K562 (cell line): ENCODE results near the gene FAM177B. TPM values are rescaled to one million over a fixed set of nuclear protein-coding genes. Genes with fewer than 3 reads are reported as not detected.

Experiments used
- ATAC-seq: fragments of 200-7000 bp; cut with Tn5 transposase; 3 replicates; pipeline ENCODE4 v1.9.1; 2020; ENCODE audit warnings: moderate library complexity
- BruUV-seq: library from RNA; stranded (reverse); fragments of 400-500 nt; replicated peaks from 2 replicates; lab custom pipeline; 2021; lab: Mats Ljungman, UMichigan
- CTCF ChIA-PET: fragments of 300-600 bp; formaldehyde crosslinking; extraction: SDS; loops from one replicate; lab custom pipeline; 2021; ENCODE audit warnings: low intra/inter-chr PET ratio; lab: Yijun Ruan, JAX
- POLR2A ChIA-PET: fragments of 300-600, 350-650 bp; sonication (Branson Sonifier 250); formaldehyde crosslinking; extraction: SDS; loops from one replicate; lab custom pipeline; 2021; ENCODE audit warnings: antibody characterized with exemption, inconsistent platforms; lab: Yijun Ruan, JAX
- DNase-seq, 4 experiments: peaks; one replicate each; pipeline versions ENCODE4 v3.0.0 to v3.0.0-alpha.2; 2011 to 2018; ENCODE audit warnings: low spot score in 3 of 4, mixed read lengths in 3 of 4; ENCODE audit errors: extremely low read depth in 1 of 4
- FAIRE-seq: peaks from 2 replicates; lab custom pipeline; 2011; peaks lifted over from hg19 to GRCh38; lab: Jason Lieb, UNC
- H2AFZ ChIP-seq: 2 replicates; pipeline ENCODE4 v1.6.0; 2011; ENCODE audit warnings: low read depth, low read length, control low read depth, inconsistent platforms
- H3K27ac ChIP-seq: fragments of 200-600 bp; 3 replicates; pipeline ENCODE4 v1.8.0; 2011; ENCODE audit warnings: low read depth, mild to moderate bottlenecking, control low read depth, inconsistent platforms, low read length, moderate library complexity, mixed read lengths; ENCODE audit errors: extremely low read depth
- H3K27me3 ChIP-seq, 2 experiments: fragments of 300-600 bp in 1 of 2; 2 replicates in 1 of 2; 3 replicates in 1 of 2; pipeline versions ENCODE4 v1.6.0 to v1.8.0; 2011; ENCODE audit warnings: inconsistent platforms in 2 of 2, low read length in 2 of 2, mild to moderate bottlenecking in 1 of 2, mixed read lengths in 1 of 2, moderate library complexity in 1 of 2; ENCODE audit not compliant: control insufficient read depth in 2 of 2, insufficient read depth in 2 of 2
- H3K36me3 ChIP-seq: fragments of 300-600 bp; 3 replicates; pipeline ENCODE4 v1.8.0; 2011; ENCODE audit warnings: mild to moderate bottlenecking, low read length, inconsistent platforms; ENCODE audit not compliant: control insufficient read depth, insufficient read depth
- H3K4me1 ChIP-seq, 2 experiments: fragments of 200-600 bp in 1 of 2; replicated peaks in 1 of 2; 2 replicates in 1 of 2; 3 replicates in 1 of 2; pipeline versions ENCODE4 v1.5.1 to v1.8.0; 2011; ENCODE audit warnings: inconsistent platforms in 2 of 2, low read length in 2 of 2, mild to moderate bottlenecking in 1 of 2, mixed read lengths in 1 of 2, moderate library complexity in 1 of 2; ENCODE audit not compliant: control insufficient read depth in 2 of 2, insufficient read depth in 2 of 2
- H3K4me2 ChIP-seq: 2 replicates; pipeline ENCODE4 v1.6.1; 2011; ENCODE audit warnings: low read length, control low read depth, inconsistent platforms, mixed read lengths; ENCODE audit not compliant: insufficient read depth
- H3K4me3 ChIP-seq: fragments of 200-600 bp; sonication (generic), shearing (Covaris generic); 2 replicates; pipeline ENCODE4 v1.5.1; 2016; ENCODE audit warnings: control low read depth, inconsistent platforms
- H3K79me2 ChIP-seq: fragments of 200-600 bp; 3 replicates; pipeline ENCODE4 v1.8.0; 2011; ENCODE audit warnings: low read length, inconsistent platforms; ENCODE audit not compliant: control insufficient read depth, insufficient read depth
- H3K9ac ChIP-seq, 2 experiments: 2 replicates each; pipeline versions ENCODE4 v1.6.0 to v1.6.1; 2011; ENCODE audit warnings: low read depth in 2 of 2, low read length in 2 of 2, control low read depth in 1 of 2, inconsistent platforms in 1 of 2, mild to moderate bottlenecking in 1 of 2, mixed read lengths in 1 of 2; ENCODE audit not compliant: insufficient read depth in 1 of 2
- H3K9me1 ChIP-seq: one replicate; pipeline ENCODE4 v1.6.0; 2011; ENCODE audit warnings: inconsistent platforms, mild to moderate bottlenecking, low read length, moderate library complexity; ENCODE audit not compliant: control insufficient read depth, insufficient read depth
- H3K9me3 ChIP-seq: replicated peaks from 2 replicates; pipeline ENCODE4 v1.5.1; 2011; ENCODE audit warnings: low read depth, low read length, inconsistent platforms; ENCODE audit not compliant: control insufficient read depth, insufficient read depth
- H4K20me1 ChIP-seq: replicated peaks from 2 replicates; pipeline ENCODE4 v1.6.1; 2011; ENCODE audit warnings: low read length, inconsistent platforms, mixed read lengths; ENCODE audit not compliant: control insufficient read depth, insufficient read depth
- ARNT ChIP-seq, 2 experiments: fragments of 450-650 bp; IDR thresholded peaks; 2 replicates each; pipeline ENCODE4 v1.6.1; 2016; ENCODE audit warnings: mild to moderate bottlenecking in 1 of 2
- BDP1 ChIP-seq: IDR thresholded peaks from 3 replicates; pipeline ENCODE4 v1.6.1; 2011; ENCODE audit not compliant: insufficient read length, insufficient read depth
- ETV5 ChIP-seq: sonication (generic); formaldehyde crosslinking; IDR thresholded peaks from 2 replicates; pipeline ENCODE4 v1.4.0; 2020; ENCODE audit warnings: low read depth, mild to moderate bottlenecking, missing genetic modification reagents
- FOXJ2 ChIP-seq: fragments of 200-800 bp; sonication (Bioruptor generic); IDR thresholded peaks from 2 replicates; pipeline ENCODE4 v1.6.1; 2016; ENCODE audit warnings: missing genetic modification characterization, missing compliant biosample characterization
- MTA2 ChIP-seq: fragments of 450-650 bp; IDR thresholded peaks from 2 replicates; pipeline ENCODE4 v1.6.1; 2016; ENCODE audit warnings: low read depth
- NR4A1 ChIP-seq, 2 experiments: fragments of 250-450 bp in 1 of 2; fragments of 450-650 bp in 1 of 2; sonication (Bioruptor Pico) in 1 of 2; IDR thresholded peaks; 2 replicates each; pipeline versions ENCODE4 v1.4.0 to v1.6.1; 2016 to 2020; ENCODE audit warnings: mild to moderate bottlenecking in 2 of 2, missing compliant biosample characterization in 1 of 2, missing genetic modification characterization in 1 of 2, moderate library complexity in 1 of 2
- RBM17 ChIP-seq: fragments of 200-400 bp; formaldehyde crosslinking; IDR thresholded peaks from 2 replicates; pipeline ENCODE4 v1.6.1; 2017; ENCODE audit warnings: low read depth, mild to moderate bottlenecking, low read length, borderline replicate concordance
- TAF15 ChIP-seq: fragments of 200-400 bp; formaldehyde crosslinking; IDR thresholded peaks from 2 replicates; pipeline ENCODE4 v1.6.1; 2017; ENCODE audit warnings: mild to moderate bottlenecking, low read depth, low read length, moderate library complexity
- WHSC1 ChIP-seq: IDR thresholded peaks from one replicate; pipeline ENCODE4 v1.6.1; 2012; ENCODE audit warnings: low read length, control low read depth, inconsistent platforms
- ZBTB8A ChIP-seq: fragments of 450-650 bp; IDR thresholded peaks from 2 replicates; pipeline ENCODE4 v1.6.1; 2018; ENCODE audit warnings: mild to moderate bottlenecking, moderate library complexity; ENCODE audit not compliant: partially characterized antibody
- ZNF12 ChIP-seq: sonication (generic); formaldehyde crosslinking; IDR thresholded peaks from 2 replicates; pipeline ENCODE4 v1.4.0; 2020; ENCODE audit warnings: mild to moderate bottlenecking, missing genetic modification reagents
- ZNF146 ChIP-seq: IDR thresholded peaks from one replicate; pipeline ENCODE4 v1.6.1; 2018; ENCODE audit warnings: missing compliant biosample characterization; ENCODE audit not compliant: unreplicated experiment
- ZNF184 ChIP-seq: sonication (generic); formaldehyde crosslinking; IDR thresholded peaks from 2 replicates; pipeline ENCODE4 v1.5.0; 2020; ENCODE audit warnings: missing genetic modification reagents
- ZNF23 ChIP-seq: fragments of 250-450 bp; sonication (Bioruptor Pico); IDR thresholded peaks from 2 replicates; pipeline ENCODE4 v1.4.0; 2020; ENCODE audit warnings: mild to moderate bottlenecking
- WGBS: fragments of 100-300 bp; shearing (Covaris generic); methylation state at CpG from one replicate; pipeline ENCODE4 v1.1.6; 2016; ENCODE audit warnings: low coverage, mixed read lengths; ENCODE audit not compliant: insufficient coverage; ENCODE audit errors: missing lambda C conversion rate; 5-methylcytosine and 5-hydroxymethylcytosine counted together
- in situ Hi-C: fragments of 300-500 bp; cut with MboI; formaldehyde crosslinking; loops from 4 replicates; pipeline ENCODE4 v1.15.0; 2018; ENCODE audit warnings: inconsistent platforms, mixed read lengths
- intact Hi-C: fragments of 100-400 bp; cut with micrococcal nuclease; formaldehyde crosslinking; loops from 2 replicates; pipeline ENCODE4 v1.14.2; 2022
- polyA plus RNA-seq, 8 experiments: library from polyadenylated mRNA; depleted of rRNA in 4 of 8; stranded (reverse) in 5 of 8; unstranded in 3 of 8; fragments of >200 nt; fragmentation: Nextera tagmentation in 2 of 8; fragmentation: Illumina TruSeq in 1 of 8; extraction: Ambion mirVana in 2 of 8; extraction: Trizol in 1 of 8; gene quantifications; 2 replicates each; pipeline versions ENCODE4 v1.2.1 to v1.2.3, GENCODE V29; 2011 to 2014; ENCODE audit warnings: inconsistent platforms in 1 of 8, missing spikeins in 1 of 8
- total RNA-seq, 7 experiments: library from RNA; depleted of rRNA in 6 of 7; stranded (reverse); fragments of >200 nt in 6 of 7; fragmentation: Illumina TruSeq in 2 of 7; extraction: Trizol in 2 of 7; gene quantifications; 2 replicates each; pipeline versions ENCODE4 v1.2.1 to v1.2.3, GENCODE V29; 2011 to 2021; ENCODE audit warnings: low replicate concordance in 1 of 7
- TF ChIP-seq, protein P1 (sequence below): sonication (generic); formaldehyde crosslinking; IDR thresholded peaks from 2 replicates; pipeline ENCODE4 v1.8.0; 2022; ENCODE audit warnings: mild to moderate bottlenecking, missing genetic modification reagents, borderline replicate concordance
- TF ChIP-seq, protein P2 (sequence below): fragments of 200-400 bp; formaldehyde crosslinking; IDR thresholded peaks from 2 replicates; pipeline ENCODE4 v1.6.1; 2017; ENCODE audit warnings: mild to moderate bottlenecking, low read depth, low read length, moderate library complexity

Gene FAM177B
- total and polyA plus RNA-seq, 9 of the 15 experiments (the other 6 are each of a cell fraction or from before 2014, with no cell fraction given): not detected

DNA sequence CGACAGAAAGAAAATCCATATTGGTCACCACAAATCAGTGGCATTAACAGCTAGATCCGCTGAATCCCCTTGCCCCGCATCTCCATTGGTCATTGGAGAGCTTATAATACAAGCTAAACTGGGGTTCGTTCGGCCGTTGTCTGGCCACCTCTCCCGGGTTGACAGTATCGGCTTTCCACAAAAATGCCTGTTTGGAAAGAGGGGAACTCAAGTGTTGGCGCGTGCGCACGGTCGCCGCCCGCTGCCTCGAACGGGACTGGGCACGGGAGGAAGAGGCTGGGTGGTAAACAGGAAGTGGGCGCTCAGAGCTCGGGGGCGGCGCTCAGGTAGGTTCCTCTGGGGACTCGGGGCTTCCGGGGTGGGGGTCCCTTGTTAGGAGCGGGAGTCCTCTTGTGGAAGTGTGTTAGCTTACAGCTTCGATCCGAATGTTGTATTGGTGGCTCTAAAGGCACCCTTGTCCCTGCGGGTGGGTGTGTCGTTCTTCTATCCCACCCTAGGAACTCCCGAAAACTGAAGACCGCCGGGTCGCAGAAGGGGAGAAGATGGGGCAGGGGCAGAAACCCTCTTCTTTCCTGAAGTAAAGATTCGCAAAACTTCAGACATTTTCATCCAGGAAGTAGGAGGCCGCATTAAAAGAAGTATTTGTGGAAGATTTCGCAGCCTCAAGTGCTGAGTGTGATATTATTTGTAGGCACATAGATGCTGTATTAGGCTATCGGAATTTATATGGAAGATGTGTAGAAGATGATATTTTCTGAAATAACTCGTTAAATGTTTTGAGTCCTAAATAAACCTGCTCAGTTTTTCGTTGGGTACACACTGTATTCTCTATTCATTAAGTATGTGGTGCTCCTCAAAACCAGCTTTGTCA, 23.7 kb upstream of the FAM177B start:
- H2AFZ ChIP-seq: peak overlapping the region; percentile 97
- H3K79me2 ChIP-seq: peaks cover 57% of the 10 kb centered on the region
- peak overlapping the region; percentile 71 for H3K4me3 ChIP-seq
- under 1% methylated on average over 39 of the region's 39 CpGs for WGBS
- H3K36me3 ChIP-seq: peaks cover 33% of the 10 kb centered on the region; the same call in 2 of the 3 replicates
- POLR2A ChIA-PET: interaction anchor here (0.5 to 2.0 kb wide), 11 partner anchors 9 to 426 kb away, joined by 3 to 7 read pairs (median 4); partner anchors contain the start of gene FAM177B
- H3K4me1 ChIP-seq: peaks cover 19% of the 10 kb centered on the region in 2 experiments; a peak in 4 of 5 replicates
- BruUV-seq: TSS peak; percentile 53
- CTCF ChIA-PET: no interaction called here
- H3K9ac ChIP-seq: peak overlapping the region; percentile 93 to 99
- DNase-seq (peak; percentile 85 to 98 (median 88)), FAIRE-seq (peak; percentile 86), ATAC-seq (peak; percentile 76)
- no peaks in the 10 kb centered on the region for H3K27me3 ChIP-seq
- H3K4me2 ChIP-seq: peak overlapping the region; percentile 96
- intact Hi-C loops (no loop called here), in situ Hi-C loops (loop anchor here (10.0 kb wide), 1 partner anchor 249 kb away; no protein-coding TSS in a partner anchor)
- H4K20me1 ChIP-seq: peaks cover 4% of the 10 kb centered on the region; the same call in 1 of the 2 replicates
- H3K9me1 ChIP-seq: no peaks in the 10 kb centered on the region
- no peaks in the 10 kb centered on the region for H3K9me3 ChIP-seq
- peak overlapping the region; percentile 98 for H3K27ac ChIP-seq
- TF ChIP-seq NR4A1 (CRISPR knock-in tag; IDR thresholded peaks at IDR 0.05) (no peak), NR4A1 (tag; IDR thresholded peaks at IDR 0.05) (no peak), ZNF146 (no peak), ZNF23 (no peak), TAF15 (no peak), ETV5 (CRISPR knock-in tag) (peak; percentile 48; the same call in 1 of the 2 replicates), ZNF12 (CRISPR knock-in tag) (no peak), ZNF184 (CRISPR knock-in tag) (no peak), ZBTB8A (no peak), RBM17 (no peak), MTA2 (no peak), FOXJ2 (tag) (peak; percentile 86), ARNT (IDR thresholded peaks at IDR 0.05) (no peak; a peak in 1 of 4 replicates), BDP1 (no peak), WHSC1 (no peak)
- TF ChIP-seq, protein P1, sequence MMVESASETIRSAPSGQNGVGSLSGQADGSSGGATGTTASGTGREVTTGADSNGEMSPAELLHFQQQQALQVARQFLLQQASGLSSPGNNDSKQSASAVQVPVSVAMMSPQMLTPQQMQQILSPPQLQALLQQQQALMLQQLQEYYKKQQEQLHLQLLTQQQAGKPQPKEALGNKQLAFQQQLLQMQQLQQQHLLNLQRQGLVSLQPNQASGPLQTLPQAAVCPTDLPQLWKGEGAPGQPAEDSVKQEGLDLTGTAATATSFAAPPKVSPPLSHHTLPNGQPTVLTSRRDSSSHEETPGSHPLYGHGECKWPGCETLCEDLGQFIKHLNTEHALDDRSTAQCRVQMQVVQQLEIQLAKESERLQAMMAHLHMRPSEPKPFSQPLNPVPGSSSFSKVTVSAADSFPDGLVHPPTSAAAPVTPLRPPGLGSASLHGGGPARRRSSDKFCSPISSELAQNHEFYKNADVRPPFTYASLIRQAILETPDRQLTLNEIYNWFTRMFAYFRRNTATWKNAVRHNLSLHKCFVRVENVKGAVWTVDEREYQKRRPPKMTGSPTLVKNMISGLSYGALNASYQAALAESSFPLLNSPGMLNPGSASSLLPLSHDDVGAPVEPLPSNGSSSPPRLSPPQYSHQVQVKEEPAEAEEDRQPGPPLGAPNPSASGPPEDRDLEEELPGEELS (CRISPR knock-in tag): peak; percentile 86
- TF ChIP-seq, protein P2, sequence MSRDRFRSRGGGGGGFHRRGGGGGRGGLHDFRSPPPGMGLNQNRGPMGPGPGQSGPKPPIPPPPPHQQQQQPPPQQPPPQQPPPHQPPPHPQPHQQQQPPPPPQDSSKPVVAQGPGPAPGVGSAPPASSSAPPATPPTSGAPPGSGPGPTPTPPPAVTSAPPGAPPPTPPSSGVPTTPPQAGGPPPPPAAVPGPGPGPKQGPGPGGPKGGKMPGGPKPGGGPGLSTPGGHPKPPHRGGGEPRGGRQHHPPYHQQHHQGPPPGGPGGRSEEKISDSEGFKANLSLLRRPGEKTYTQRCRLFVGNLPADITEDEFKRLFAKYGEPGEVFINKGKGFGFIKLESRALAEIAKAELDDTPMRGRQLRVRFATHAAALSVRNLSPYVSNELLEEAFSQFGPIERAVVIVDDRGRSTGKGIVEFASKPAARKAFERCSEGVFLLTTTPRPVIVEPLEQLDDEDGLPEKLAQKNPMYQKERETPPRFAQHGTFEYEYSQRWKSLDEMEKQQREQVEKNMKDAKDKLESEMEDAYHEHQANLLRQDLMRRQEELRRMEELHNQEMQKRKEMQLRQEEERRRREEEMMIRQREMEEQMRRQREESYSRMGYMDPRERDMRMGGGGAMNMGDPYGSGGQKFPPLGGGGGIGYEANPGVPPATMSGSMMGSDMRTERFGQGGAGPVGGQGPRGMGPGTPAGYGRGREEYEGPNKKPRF: no peak
